ENCODE results near the gene CRYBG1. TPM values are rescaled to one million over a fixed set of nuclear protein-coding genes. Genes with fewer than 3 reads are reported as not detected.

The CRYBG1 gene
- total RNA-seq, 4 donors from 2014 or later: 54.5 to 66.4 (median 59.8) TPM

DNA sequence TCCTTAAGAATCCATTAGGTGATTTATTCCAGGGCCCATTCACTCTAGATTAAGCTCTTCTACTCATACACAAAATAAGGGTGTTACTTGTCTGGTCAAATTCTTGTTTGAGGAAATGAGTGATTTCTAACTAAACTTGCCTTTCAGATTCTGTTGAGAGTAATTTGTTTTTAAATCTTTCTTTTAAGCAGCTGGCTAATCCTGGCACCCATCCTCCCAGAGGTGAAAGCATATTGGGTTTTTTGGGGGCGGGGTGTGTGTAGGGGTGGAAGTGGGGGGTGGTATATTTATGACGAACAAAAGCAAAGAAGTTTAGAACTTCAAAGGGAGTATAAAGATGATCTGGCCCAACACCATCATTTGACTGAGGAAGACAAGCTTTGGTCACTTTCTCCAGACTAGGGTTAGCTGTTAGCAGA lies 174.1 kb downstream of the CRYBG1 start:
- no peaks in the 10 kb centered on the region for H3K4me1 ChIP-seq
- no peaks in the 10 kb centered on the region for H3K9me3 ChIP-seq
- no peak for DNase-seq
- TF ChIP-seq POLR2A (IDR thresholded peaks at IDR 0.05): no peak
- TF ChIP-seq, protein P1, sequence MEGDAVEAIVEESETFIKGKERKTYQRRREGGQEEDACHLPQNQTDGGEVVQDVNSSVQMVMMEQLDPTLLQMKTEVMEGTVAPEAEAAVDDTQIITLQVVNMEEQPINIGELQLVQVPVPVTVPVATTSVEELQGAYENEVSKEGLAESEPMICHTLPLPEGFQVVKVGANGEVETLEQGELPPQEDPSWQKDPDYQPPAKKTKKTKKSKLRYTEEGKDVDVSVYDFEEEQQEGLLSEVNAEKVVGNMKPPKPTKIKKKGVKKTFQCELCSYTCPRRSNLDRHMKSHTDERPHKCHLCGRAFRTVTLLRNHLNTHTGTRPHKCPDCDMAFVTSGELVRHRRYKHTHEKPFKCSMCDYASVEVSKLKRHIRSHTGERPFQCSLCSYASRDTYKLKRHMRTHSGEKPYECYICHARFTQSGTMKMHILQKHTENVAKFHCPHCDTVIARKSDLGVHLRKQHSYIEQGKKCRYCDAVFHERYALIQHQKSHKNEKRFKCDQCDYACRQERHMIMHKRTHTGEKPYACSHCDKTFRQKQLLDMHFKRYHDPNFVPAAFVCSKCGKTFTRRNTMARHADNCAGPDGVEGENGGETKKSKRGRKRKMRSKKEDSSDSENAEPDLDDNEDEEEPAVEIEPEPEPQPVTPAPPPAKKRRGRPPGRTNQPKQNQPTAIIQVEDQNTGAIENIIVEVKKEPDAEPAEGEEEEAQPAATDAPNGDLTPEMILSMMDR (IDR thresholded peaks at IDR 0.05): no peak
- no peak overlapping the region for H3K4me3 ChIP-seq
- H3K27ac ChIP-seq: no peak overlapping the region
- peaks cover 0 to 34% (median 0%) of the 10 kb centered on the region in 3 donors for H3K36me3 ChIP-seq
- H3K27me3 ChIP-seq: peaks cover 0 to 3% of the 10 kb centered on the region in 2 donors

DNA sequence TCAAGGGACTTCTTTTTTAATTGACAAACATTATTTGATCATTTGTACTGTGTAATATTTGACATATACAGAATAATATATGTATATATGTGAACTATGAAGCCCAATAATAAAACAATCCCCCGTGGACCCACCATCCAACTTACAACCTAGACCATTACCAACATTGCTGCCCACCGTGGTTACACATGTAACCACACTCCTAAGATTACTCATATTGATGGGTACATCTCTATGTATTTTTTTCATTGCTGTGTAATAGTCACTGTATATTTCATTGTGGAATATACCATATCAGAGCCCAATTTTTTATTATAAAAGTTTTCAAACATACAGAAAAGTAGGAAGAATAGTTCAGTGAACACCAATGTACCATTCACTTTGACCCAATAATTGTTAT lies 174.5 kb downstream of the CRYBG1 start:
- TF ChIP-seq POLR2A (IDR thresholded peaks at IDR 0.05): no peak
- TF ChIP-seq, protein P1 (IDR thresholded peaks at IDR 0.05): no peak
- no peaks in the 10 kb centered on the region for H3K4me1 ChIP-seq
- peaks cover 0 to 3% of the 10 kb centered on the region in 2 donors for H3K27me3 ChIP-seq
- no peaks in the 10 kb centered on the region for H3K9me3 ChIP-seq
- H3K36me3 ChIP-seq: peaks cover 0 to 30% (median 0%) of the 10 kb centered on the region in 3 donors
- no peak for DNase-seq
- no peak overlapping the region for H3K4me3 ChIP-seq
- no peak overlapping the region for H3K27ac ChIP-seq

DNA sequence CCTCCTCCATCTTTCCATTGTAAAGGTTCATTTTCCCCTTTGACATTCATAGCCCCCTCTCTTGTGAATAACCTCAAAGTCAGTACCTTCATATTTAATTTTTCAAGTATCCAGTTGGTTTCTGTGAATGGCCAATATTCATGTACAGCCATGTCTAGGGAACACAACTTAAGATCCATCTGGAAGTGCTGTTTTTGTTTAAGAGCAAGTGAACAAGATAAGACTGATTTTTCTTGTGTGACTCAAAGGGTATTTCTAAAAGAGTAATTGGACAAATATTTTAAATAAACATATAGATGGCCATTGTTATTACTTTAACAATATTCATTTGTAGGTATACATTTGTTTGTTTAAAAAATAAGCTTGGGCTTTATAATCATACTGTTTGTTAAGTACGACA lies 175.8 kb downstream of the CRYBG1 start:
- TF ChIP-seq, protein P1 (IDR thresholded peaks at IDR 0.05): no peak
- TF ChIP-seq POLR2A (IDR thresholded peaks at IDR 0.05): no peak
- Histone ChIP-seq H3K36me3 (peaks cover 0 to 19% (median 0%) of the 10 kb centered on the region in 3 donors), H3K27ac (peak overlapping the region in 1 of 4 donors; percentile 3), H3K9me3 (no peaks in the 10 kb centered on the region), H3K4me1 (no peaks in the 10 kb centered on the region), H3K27me3 (peaks cover 0 to 3% of the 10 kb centered on the region in 2 donors), H3K4me3 (no peak overlapping the region)
- no peak for DNase-seq

DNA sequence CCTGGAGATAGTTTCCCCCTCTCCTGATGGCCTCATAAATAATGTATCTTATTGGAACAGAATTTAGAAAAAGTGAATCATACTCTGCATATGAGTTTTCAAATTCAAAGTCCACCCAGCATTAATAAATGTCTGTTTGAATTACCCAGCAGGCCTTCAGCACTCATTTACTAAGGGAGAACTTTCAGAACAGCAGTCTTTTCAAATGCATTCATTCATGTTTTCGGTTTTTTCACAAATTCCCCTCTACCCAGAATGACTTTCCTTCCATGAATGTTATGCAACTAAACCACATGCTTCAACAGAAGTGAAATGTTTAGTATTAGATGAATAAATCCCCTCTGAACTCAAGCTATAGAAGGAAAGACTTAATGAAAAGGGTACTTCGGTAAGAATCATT lies 176.3 kb downstream of the CRYBG1 start:
- no peak overlapping the region for H3K27ac ChIP-seq
- H3K27me3 ChIP-seq: peaks cover 0 to 3% of the 10 kb centered on the region in 2 donors
- TF ChIP-seq, protein P1 (IDR thresholded peaks at IDR 0.05): no peak
- no peak for TF ChIP-seq POLR2A (IDR thresholded peaks at IDR 0.05)
- H3K36me3 ChIP-seq: peaks cover 0 to 24% (median 0%) of the 10 kb centered on the region in 3 donors
- no peaks in the 10 kb centered on the region for H3K9me3 ChIP-seq
- H3K4me1 ChIP-seq: no peaks in the 10 kb centered on the region
- DNase-seq: no peak
- H3K4me3 ChIP-seq: no peak overlapping the region

DNA sequence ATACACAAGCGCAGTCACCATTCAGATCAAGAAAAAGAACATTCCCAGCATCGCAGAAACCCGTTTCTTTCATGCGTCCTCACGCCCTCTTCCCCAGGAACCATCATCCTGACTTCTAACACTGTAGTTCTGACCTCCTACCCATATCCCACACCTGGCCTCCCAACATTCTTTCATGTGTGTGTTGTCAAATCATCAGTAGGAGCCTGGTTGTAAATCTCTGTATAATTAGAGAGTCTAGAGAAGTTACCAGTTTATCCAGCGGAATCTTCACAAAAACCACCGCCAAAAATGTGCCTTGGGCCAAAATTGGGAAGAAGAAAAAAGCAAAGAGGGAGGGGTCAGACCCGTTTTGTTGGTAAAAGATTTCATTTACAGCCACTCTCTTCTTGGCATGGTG lies 177.1 kb downstream of the CRYBG1 start:
- Histone ChIP-seq H3K4me1 (no peaks in the 10 kb centered on the region), H3K36me3 (peaks cover 0 to 32% (median 0%) of the 10 kb centered on the region in 3 donors), H3K4me3 (no peak overlapping the region), H3K27ac (peak overlapping the region in 1 of 4 donors; percentile 58), H3K9me3 (no peaks in the 10 kb centered on the region), H3K27me3 (peaks cover 0 to 3% of the 10 kb centered on the region in 2 donors)
- TF ChIP-seq, protein P1 (IDR thresholded peaks at IDR 0.05): no peak
- no peak for TF ChIP-seq POLR2A (IDR thresholded peaks at IDR 0.05)
- no peak for DNase-seq

DNA sequence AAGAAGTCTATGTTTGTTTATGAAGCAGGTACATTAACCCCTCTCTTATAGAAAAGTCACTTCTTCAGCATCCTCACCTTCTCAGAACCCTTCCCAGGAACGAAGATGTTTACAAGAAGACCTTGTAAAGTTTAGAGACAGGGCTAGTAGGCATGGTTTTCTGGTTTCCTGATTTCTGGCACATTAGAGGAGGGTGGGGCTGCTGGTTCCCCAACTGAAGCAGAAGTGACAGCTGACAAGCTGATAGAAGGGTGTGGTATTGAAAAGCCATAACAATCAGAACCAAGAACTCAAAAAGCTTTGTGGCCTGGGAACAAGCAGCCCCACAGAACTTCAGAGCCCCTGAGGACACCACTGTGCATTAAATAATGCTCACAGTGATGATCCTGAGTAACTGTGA lies 177.6 kb downstream of the CRYBG1 start:
- Histone ChIP-seq H3K27ac (peak overlapping the region in 1 of 4 donors; percentile 58), H3K27me3 (peaks cover 0 to 3% of the 10 kb centered on the region in 2 donors), H3K9me3 (no peaks in the 10 kb centered on the region), H3K4me3 (no peak overlapping the region), H3K4me1 (no peaks in the 10 kb centered on the region), H3K36me3 (peaks cover 0 to 33% (median 0%) of the 10 kb centered on the region in 3 donors)
- TF ChIP-seq POLR2A (IDR thresholded peaks at IDR 0.05): no peak
- TF ChIP-seq, protein P1 (IDR thresholded peaks at IDR 0.05): no peak
- DNase-seq: peak in 1 of 3 donors; percentile 44
